ENCODE results near the gene CREM. TPM values are rescaled to one million over a fixed set of nuclear protein-coding genes. Genes with fewer than 3 reads are reported as not detected.

Gene CREM
- total and polyA plus RNA-seq, 2 of the 8 experiments (the other 6 are each of a cell fraction or from before 2014, with no cell fraction given) = 18.7 to 21.9 TPM

DNA sequence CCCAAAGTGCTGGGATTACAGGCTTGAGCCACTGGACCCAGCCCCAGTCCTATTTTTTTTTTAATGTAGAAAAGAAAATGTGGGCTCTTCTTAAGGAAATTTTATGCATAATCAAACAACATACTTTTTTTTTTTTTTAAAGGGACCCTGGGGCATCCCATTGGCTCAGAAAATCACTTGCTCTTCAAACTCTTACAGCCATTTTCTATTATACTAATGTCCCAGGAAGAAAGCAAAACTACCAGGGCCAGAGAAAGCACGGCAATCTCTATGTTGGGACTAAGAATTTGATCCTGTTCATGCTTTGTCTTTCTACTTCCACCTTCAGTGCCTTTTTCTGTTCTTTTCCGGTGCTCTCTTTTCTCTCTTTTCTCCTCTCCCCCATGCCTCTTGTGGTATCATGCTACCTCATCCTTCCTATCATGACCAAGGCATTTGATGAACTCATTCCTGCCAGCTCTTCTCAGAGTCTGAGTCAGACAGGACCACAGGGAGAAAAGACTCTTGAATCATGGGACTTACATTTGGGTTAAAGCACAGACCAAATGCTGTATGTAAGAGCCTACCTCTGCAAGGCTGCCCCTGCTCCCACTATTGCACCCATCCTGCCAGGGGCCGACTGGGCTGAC is 133.2 kb downstream of the CREM start:
- no peak overlapping the region for H3K9ac ChIP-seq (replicated peaks in 1 of 4; ENCODE audit: extremely low read depth in 1 of 4, low read depth in 3 of 4, low read length in 3 of 4)
- H2BK20ac ChIP-seq (ENCODE audit: low read length) = no peak overlapping the region
- no peak overlapping the region for H2BK5ac ChIP-seq (ENCODE audit: low read depth, low read length)
- no peak overlapping the region for H3K27ac ChIP-seq (ENCODE audit: low read depth, low read length)
- DNase-seq (ENCODE audit: low read depth in 1 of 2, low spot score in 2 of 2) (no peak), FAIRE-seq (no peak)
- H3K4me2 ChIP-seq (ENCODE audit: insufficient read depth in 1 of 2, low read depth in 2 of 2, low read length in 2 of 2) = no peak overlapping the region
- no peak overlapping the region for H2AK5ac ChIP-seq (ENCODE audit: low read depth, low read length)
- ChIA-PET CTCF (ENCODE audit: partially characterized antibody) (interaction anchor here (0.6 to 0.8 kb wide), 2 partner anchors 10 to 114 kb away, joined by 3 read pairs; no protein-coding TSS in a partner anchor), POLR2A (ENCODE audit: partially characterized antibody) (no interaction called here)
- no peaks in the 10 kb centered on the region for H3K27me3 ChIP-seq (replicated peaks in 1 of 4; ENCODE audit: control insufficient read depth in 3 of 4, extremely low read depth in 1 of 4, insufficient read depth in 3 of 4, low read length in 3 of 4)
- no peak overlapping the region for H4K91ac ChIP-seq (replicated peaks; ENCODE audit: insufficient read length, low read length)
- no peak overlapping the region for H4K8ac ChIP-seq (ENCODE audit: extremely low read depth, insufficient read depth, low read length)
- H3K36me3 ChIP-seq (ENCODE audit: control insufficient read depth in 2 of 4, insufficient read depth in 4 of 4, low read length in 3 of 4) = no peaks in the 10 kb centered on the region
- no peak overlapping the region for H3K23ac ChIP-seq (ENCODE audit: insufficient read length)
- peak overlapping the region; percentile 90 for H2AFZ ChIP-seq (ENCODE audit: low read length)
- H3K4me1 ChIP-seq (replicated peaks in 1 of 4; ENCODE audit: control insufficient read depth in 3 of 4, insufficient read depth in 4 of 4, low read length in 3 of 4) = peaks cover 0 to 2% (median 0%) of the 10 kb centered on the region in 4 experiments; a peak in 1 of 7 replicates
- 70% methylated on average over 3 of the region's 3 CpGs; no CpG with 5 or more reads in 1 of the 2 experiments for whole genome bisulfite sequencing, 2 experiments (ENCODE audit: extremely low coverage in 1 of 2, insufficient coverage in 1 of 2, insufficient read length in 1 of 2, insufficient replicate concordance in 2 of 2, low coverage in 1 of 2, low lambda C conversion rate in 2 of 2, missing lambda C conversion rate in 1 of 2)
- no peak overlapping the region for H2BK120ac ChIP-seq (replicated peaks; ENCODE audit: low read depth, low read length)
- H4K5ac ChIP-seq (ENCODE audit: insufficient read length, low read depth, low read length) = no peak overlapping the region
- H4K20me1 ChIP-seq (replicated peaks in 1 of 2; ENCODE audit: control insufficient read depth in 1 of 2, insufficient read depth in 2 of 2, low read length in 2 of 2) = no peaks in the 10 kb centered on the region
- H3K79me2 ChIP-seq (ENCODE audit: control insufficient read depth in 1 of 2, insufficient read depth in 2 of 2, low read length in 2 of 2) = no peaks in the 10 kb centered on the region
- no peak overlapping the region for H3K56ac ChIP-seq (replicated peaks; ENCODE audit: insufficient read length, low read depth, low read length)
- H3K18ac ChIP-seq (ENCODE audit: extremely low read depth, low read length) = no peak overlapping the region
- H3K4me3 ChIP-seq (ENCODE audit: extremely low read depth in 1 of 4, insufficient read depth in 2 of 4, low read depth in 3 of 4, low read length in 4 of 4) = no peak overlapping the region
- no peak overlapping the region for H2BK12ac ChIP-seq (ENCODE audit: low read depth, low read length)
- no peaks in the 10 kb centered on the region for H3K79me1 ChIP-seq (ENCODE audit: low read depth, low read length)
- H3K9me3 ChIP-seq (ENCODE audit: insufficient read depth in 2 of 2, low read depth in 1 of 2, low read length in 1 of 2) = peaks cover 4 to 8% of the 10 kb centered on the region in 2 experiments; a peak in 2 of 4 replicates
- no peak overlapping the region for H3K4ac ChIP-seq (replicated peaks; ENCODE audit: insufficient read length, low read depth, low read length)
- no peaks in the 10 kb centered on the region for H3K23me2 ChIP-seq (ENCODE audit: low read depth, low read length)
- no peak overlapping the region for H3K14ac ChIP-seq (ENCODE audit: insufficient read length)
- no peak overlapping the region for H2BK15ac ChIP-seq (ENCODE audit: low read length)
- TF ChIP-seq SP2 (IDR thresholded peaks at IDR 0.05; ENCODE audit: low read length) (no peak), NRF1 (IDR thresholded peaks at IDR 0.05; ENCODE audit: low read depth, low read length) (no peak), SUZ12 (IDR thresholded peaks at IDR 0.05; ENCODE audit: low read length) (no peak), KDM1A (IDR thresholded peaks at IDR 0.05; ENCODE audit: borderline replicate concordance, low read length) (no peak), HDAC2 (IDR thresholded peaks at IDR 0.05; ENCODE audit: borderline replicate concordance in 1 of 2, low read depth in 2 of 2, low read length in 2 of 2) (no peak), CHD2 (IDR thresholded peaks at IDR 0.05; ENCODE audit: low read length) (no peak), CTBP2 (IDR thresholded peaks at IDR 0.05; ENCODE audit: borderline replicate concordance, insufficient read depth, insufficient read length, low read length) (no peak), TAF1 (IDR thresholded peaks at IDR 0.05; ENCODE audit: low read depth, low read length) (no peak), PHF8 (conservative IDR thresholded peaks at IDR 0.05; ENCODE audit: low read depth, low read length) (no peak)
- TF ChIP-seq, protein P1, sequence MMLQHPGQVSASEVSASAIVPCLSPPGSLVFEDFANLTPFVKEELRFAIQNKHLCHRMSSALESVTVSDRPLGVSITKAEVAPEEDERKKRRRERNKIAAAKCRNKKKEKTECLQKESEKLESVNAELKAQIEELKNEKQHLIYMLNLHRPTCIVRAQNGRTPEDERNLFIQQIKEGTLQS (IDR thresholded peaks at IDR 0.05; ENCODE audit: insufficient read depth, low read depth, low read length) = no peak
